Upper lobe of left lung (tissue), 4 donors: ENCODE results near the gene PRKAR1B.

ENCODE experiments used
- POLR2A ChIP-seq, 4 donors: fragments of 450-650 bp; IDR thresholded peaks; one replicate each; pipeline ENCODE4 v1.5.1; 2016 to 2017; ENCODE audit warnings: antibody characterized with exemption in 4 of 4, mild to moderate bottlenecking in 2 of 4
- TF ChIP-seq, protein P1 (sequence below), 6 experiments: fragments of 450-650 bp in 4 of 6; fragments of 200-600 bp in 2 of 6; sonication (generic) in 2 of 6; IDR thresholded peaks; one replicate each; pipeline ENCODE4 v1.5.1; 2016 to 2019; ENCODE audit warnings: antibody characterized with exemption in 6 of 6

DNA sequence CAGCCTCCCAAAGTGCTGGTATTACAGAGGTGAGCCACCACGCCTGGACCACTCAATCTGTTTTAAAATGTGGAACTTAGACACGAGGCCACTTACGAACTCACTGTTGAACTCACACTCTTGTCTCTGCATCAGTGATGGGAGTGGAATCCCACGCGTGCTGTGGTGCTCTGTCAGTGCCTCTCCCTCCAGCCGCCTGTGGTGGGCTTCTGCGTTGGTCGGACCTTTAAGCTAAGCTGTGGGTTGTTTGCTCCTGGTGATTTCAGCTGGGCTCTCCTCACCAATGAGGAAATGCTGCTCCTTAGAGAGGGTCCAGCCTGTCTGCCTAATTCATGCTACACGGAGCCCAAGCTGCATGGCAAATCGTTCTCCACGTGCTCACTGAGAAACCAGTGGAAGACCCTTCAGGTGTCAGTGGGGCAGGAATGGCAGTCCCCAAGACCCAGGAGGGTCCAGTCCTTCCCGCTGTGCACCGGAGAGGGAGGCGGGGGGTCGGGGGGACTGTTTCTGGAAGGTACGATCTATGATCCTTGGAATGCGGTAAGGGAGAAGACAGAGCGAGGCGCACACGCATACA, 17.9 kb upstream of the PRKAR1B start:
- TF ChIP-seq, protein P1, sequence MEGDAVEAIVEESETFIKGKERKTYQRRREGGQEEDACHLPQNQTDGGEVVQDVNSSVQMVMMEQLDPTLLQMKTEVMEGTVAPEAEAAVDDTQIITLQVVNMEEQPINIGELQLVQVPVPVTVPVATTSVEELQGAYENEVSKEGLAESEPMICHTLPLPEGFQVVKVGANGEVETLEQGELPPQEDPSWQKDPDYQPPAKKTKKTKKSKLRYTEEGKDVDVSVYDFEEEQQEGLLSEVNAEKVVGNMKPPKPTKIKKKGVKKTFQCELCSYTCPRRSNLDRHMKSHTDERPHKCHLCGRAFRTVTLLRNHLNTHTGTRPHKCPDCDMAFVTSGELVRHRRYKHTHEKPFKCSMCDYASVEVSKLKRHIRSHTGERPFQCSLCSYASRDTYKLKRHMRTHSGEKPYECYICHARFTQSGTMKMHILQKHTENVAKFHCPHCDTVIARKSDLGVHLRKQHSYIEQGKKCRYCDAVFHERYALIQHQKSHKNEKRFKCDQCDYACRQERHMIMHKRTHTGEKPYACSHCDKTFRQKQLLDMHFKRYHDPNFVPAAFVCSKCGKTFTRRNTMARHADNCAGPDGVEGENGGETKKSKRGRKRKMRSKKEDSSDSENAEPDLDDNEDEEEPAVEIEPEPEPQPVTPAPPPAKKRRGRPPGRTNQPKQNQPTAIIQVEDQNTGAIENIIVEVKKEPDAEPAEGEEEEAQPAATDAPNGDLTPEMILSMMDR (IDR thresholded peaks at IDR 0.05), result no peak
- TF ChIP-seq POLR2A (IDR thresholded peaks at IDR 0.05), result no peak
